GM23338 (cell line): Measurements from ENCODE around the gene TBK1. TPM values are rescaled to one million over a fixed set of nuclear protein-coding genes. Genes with fewer than 3 reads are reported as not detected.
A peak's percentile ranks its signal among the peaks of the same experiment; 100 is the strongest.

Experiments
- ATAC-seq: fragments of 200-7000 bp; cut with Tn5 transposase; 3 replicates; pipeline ENCODE4 v1.9.1; 2020
- DNase-seq: peaks from one replicate; pipeline ENCODE4 v3.0.0-alpha.2; 2015; ENCODE audit warnings: low spot score
- H2AFZ ChIP-seq: fragments of 200-600 bp; sonication (generic); 2 replicates; pipeline ENCODE4 v1.8.0; 2016; ENCODE audit warnings: antibody characterized with exemption, mild to moderate bottlenecking, moderate library complexity
- H3F3A ChIP-seq: fragments of 200-600 bp; sonication (generic); replicated peaks from 2 replicates; pipeline ENCODE4 v1.8.0; 2017; ENCODE audit warnings: antibody characterized with exemption, mixed run types, low read depth
- H3K27ac ChIP-seq: fragments of 200-600 bp; sonication (generic); 2 replicates; pipeline ENCODE4 v1.6.1; 2016; ENCODE audit warnings: low read depth
- H3K27me3 ChIP-seq: fragments of 200-600 bp; sonication (generic); 2 replicates; pipeline ENCODE4 v1.8.0; 2016; ENCODE audit warnings: mild to moderate bottlenecking, mixed run types, moderate library complexity; ENCODE audit not compliant: insufficient read depth
- H3K36me3 ChIP-seq: fragments of 200-600 bp; sonication (generic); 2 replicates; pipeline ENCODE4 v1.8.0; 2016; ENCODE audit warnings: mild to moderate bottlenecking; ENCODE audit not compliant: insufficient read depth
- H3K4me1 ChIP-seq: fragments of 200-600 bp; sonication (generic); 2 replicates; pipeline ENCODE4 v1.8.0; 2016; ENCODE audit warnings: mild to moderate bottlenecking, moderate library complexity; ENCODE audit not compliant: insufficient read depth
- H3K4me2 ChIP-seq: fragments of 200-600 bp; sonication (generic); 2 replicates; pipeline ENCODE4 v1.7.1; 2017; ENCODE audit warnings: mixed run types
- H3K4me3 ChIP-seq: fragments of 200-600 bp; sonication (generic); 2 replicates; pipeline ENCODE4 v1.6.1; 2016; ENCODE audit warnings: mixed run types
- H3K79me2 ChIP-seq: fragments of 200-600 bp; sonication (generic); replicated peaks from 2 replicates; pipeline ENCODE4 v1.8.0; 2017; ENCODE audit warnings: mild to moderate bottlenecking; ENCODE audit not compliant: insufficient read depth
- H3K9me2 ChIP-seq: fragments of 200-600 bp; sonication (generic); 2 replicates; pipeline ENCODE4 v1.8.0; 2017; ENCODE audit not compliant: insufficient read depth
- H4K20me1 ChIP-seq: fragments of 200-600 bp; sonication (generic); replicated peaks from 2 replicates; pipeline ENCODE4 v1.8.0; 2017; ENCODE audit warnings: mild to moderate bottlenecking; ENCODE audit not compliant: insufficient read depth
- H3K27ac Mint-ChIP-seq: 2 replicates; pipeline ENCODE4 v1.8.0; 2020; ENCODE audit warnings: inconsistent platforms, mild to moderate bottlenecking, moderate library complexity, mixed read lengths
- H3K27me3 Mint-ChIP-seq: 3 replicates; pipeline ENCODE4 v1.8.0; 2022; ENCODE audit warnings: low read depth, mild to moderate bottlenecking, moderate library complexity, mixed read lengths, inconsistent platforms; ENCODE audit not compliant: insufficient read depth, poor library complexity
- H3K36me3 Mint-ChIP-seq: 3 replicates; pipeline ENCODE4 v1.8.0; 2021; ENCODE audit warnings: low read depth, mild to moderate bottlenecking, inconsistent platforms, moderate library complexity, mixed read lengths
- H3K4me1 Mint-ChIP-seq: 3 replicates; pipeline ENCODE4 v1.8.0; 2020; ENCODE audit warnings: mild to moderate bottlenecking, inconsistent platforms, mixed read lengths
- H3K4me3 Mint-ChIP-seq: 3 replicates; pipeline ENCODE4 v1.8.0; 2021; ENCODE audit warnings: moderate library complexity, mild to moderate bottlenecking, inconsistent platforms, mixed read lengths
- H3K9me3 Mint-ChIP-seq: 3 replicates; pipeline ENCODE4 v1.8.0; 2020; ENCODE audit warnings: moderate library complexity, mild to moderate bottlenecking, inconsistent platforms, mixed read lengths
- CREB1 ChIP-seq: fragments of 250-450 bp; sonication (Bioruptor Pico); IDR thresholded peaks from 2 replicates; pipeline ENCODE4 v1.5.0; 2020; ENCODE audit warnings: low read depth, mild to moderate bottlenecking, moderate library complexity
- CTCF ChIP-seq, 2 experiments: fragments of 200-600 bp in 1 of 2; sonication (generic) in 1 of 2; conservative IDR thresholded peaks; 2 replicates each; pipeline versions ENCODE4 v1.5.1 to v1.6.1; 2016 to 2017; ENCODE audit warnings: antibody characterized with exemption in 2 of 2, low read depth in 2 of 2, mild to moderate bottlenecking in 2 of 2, moderate library complexity in 1 of 2
- EZH2 ChIP-seq: fragments of 200-600 bp; sonication (generic); IDR thresholded peaks from one replicate; pipeline ENCODE4 v1.8.0; 2017; ENCODE audit warnings: antibody characterized with exemption, mild to moderate bottlenecking, low read depth; ENCODE audit not compliant: unreplicated experiment
- EZH2phosphoT487 ChIP-seq: fragments of 200-600 bp; sonication (generic); IDR thresholded peaks from one replicate; pipeline ENCODE4 v1.8.1; 2018; ENCODE audit warnings: antibody characterized with exemption; ENCODE audit not compliant: unreplicated experiment
- JUNB ChIP-seq: IDR thresholded peaks from one replicate; pipeline ENCODE4 v1.6.1; 2016; ENCODE audit warnings: antibody characterized with exemption; ENCODE audit not compliant: unreplicated experiment
- NANOG ChIP-seq: IDR thresholded peaks from 2 replicates; pipeline ENCODE4 v1.6.1; 2016; ENCODE audit warnings: antibody characterized with exemption, borderline replicate concordance
- POLR2AphosphoS5 ChIP-seq: IDR thresholded peaks from 2 replicates; pipeline ENCODE4 v1.6.1; 2016; ENCODE audit warnings: antibody characterized with exemption, low read depth
- REST ChIP-seq: IDR thresholded peaks from one replicate; pipeline ENCODE4 v1.6.1; 2018; ENCODE audit warnings: antibody characterized with exemption; ENCODE audit not compliant: unreplicated experiment
- STAT1 ChIP-seq: IDR thresholded peaks from one replicate; pipeline ENCODE4 v1.6.1; 2016; ENCODE audit warnings: antibody characterized with exemption; ENCODE audit not compliant: unreplicated experiment
- ZNF114 ChIP-seq: fragments of 250-450 bp; sonication (Bioruptor Pico); IDR thresholded peaks from 2 replicates; pipeline ENCODE4 v1.5.0; 2020; ENCODE audit warnings: mild to moderate bottlenecking, moderate library complexity
- ZNF331 ChIP-seq: fragments of 250-450 bp; sonication (Bioruptor Pico); IDR thresholded peaks from 2 replicates; pipeline ENCODE4 v1.5.0; 2020; ENCODE audit warnings: low read depth, mild to moderate bottlenecking, moderate library complexity
- ZNF462 ChIP-seq: fragments of 250-450 bp; sonication (Bioruptor Pico); IDR thresholded peaks from 2 replicates; pipeline ENCODE4 v1.5.0; 2020; ENCODE audit warnings: mild to moderate bottlenecking, moderate library complexity
- polyA plus RNA-seq: library from polyadenylated mRNA; unstranded; fragments of >200 nt; fragmentation: Nextera tagmentation; extraction: Ambion mirVana; gene quantifications from 2 replicates; pipeline ENCODE4 v1.2.1, GENCODE V29; 2016
- total RNA-seq: library from RNA; depleted of rRNA; stranded (reverse); fragments of >200 nt; shearing (Covaris generic); gene quantifications from 2 replicates; pipeline ENCODE4 v1.2.3, GENCODE V29; 2014
- TF ChIP-seq, protein P1 (sequence below): IDR thresholded peaks from 2 replicates; pipeline ENCODE4 v1.6.1; 2016; ENCODE audit warnings: antibody characterized with exemption

TBK1 gene
- total and polyA plus RNA-seq, 2 experiments from 2014 or later, result 21.7 to 29.9 TPM

DNA sequence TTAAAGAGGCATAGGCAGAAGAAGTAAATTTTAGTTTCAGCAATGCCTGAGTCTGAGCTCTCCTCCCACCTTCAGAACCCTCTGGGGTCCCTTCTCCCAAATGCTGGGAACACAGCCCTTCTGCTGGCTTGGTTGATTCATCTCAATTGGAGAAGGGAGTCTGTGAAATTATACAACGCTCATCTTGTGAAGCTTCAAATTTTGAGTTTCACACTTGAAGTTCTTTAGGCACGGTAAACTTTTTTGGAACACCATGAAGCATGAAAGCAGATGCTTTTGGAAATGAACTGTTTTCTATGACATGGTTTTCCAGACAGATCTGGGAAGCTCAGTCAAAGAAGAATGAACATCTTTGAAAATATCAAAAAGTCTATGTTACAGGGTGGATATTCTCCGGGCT is 69.9 kb downstream of the TBK1 start:
- Mint-ChIP-seq H3K27me3 (peaks cover 8% of the 10 kb centered on the region), H3K4me1 (peaks cover 30% of the 10 kb centered on the region), H3K27ac (peak overlapping the region; percentile 93), H3K9me3 (no peaks in the 10 kb centered on the region), H3K4me3 (no peak overlapping the region), H3K36me3 (no peaks in the 10 kb centered on the region)
- DNase-seq, result no peak
- no peaks in the 10 kb centered on the region for H3K27me3 ChIP-seq
- no peaks in the 10 kb centered on the region for H3F3A ChIP-seq
- no peaks in the 10 kb centered on the region for H3K36me3 ChIP-seq
- H3K79me2 ChIP-seq, result no peaks in the 10 kb centered on the region
- H3K4me2 ChIP-seq, result no peak overlapping the region; the same call in 1 of the 2 replicates
- H3K4me3 ChIP-seq, result no peak overlapping the region
- no peak overlapping the region for H3K27ac ChIP-seq
- peaks cover 20% of the 10 kb centered on the region for H3K4me1 ChIP-seq
- no peak for ATAC-seq
- H4K20me1 ChIP-seq, result no peaks in the 10 kb centered on the region
- TF ChIP-seq EZH2 (no peak), ZNF331 (CRISPR knock-in tag) (no peak), JUNB (no peak), NANOG (no peak), ZNF114 (CRISPR knock-in tag) (no peak), REST (no peak), ZNF462 (CRISPR knock-in tag) (no peak), CTCF (conservative IDR thresholded peaks at IDR 0.05; ENCODE audit: low read depth in 2 of 2) (no peak), STAT1 (no peak), POLR2AphosphoS5 (no peak), EZH2phosphoT487 (no peak), CREB1 (CRISPR knock-in tag) (no peak)
- TF ChIP-seq, protein P1, sequence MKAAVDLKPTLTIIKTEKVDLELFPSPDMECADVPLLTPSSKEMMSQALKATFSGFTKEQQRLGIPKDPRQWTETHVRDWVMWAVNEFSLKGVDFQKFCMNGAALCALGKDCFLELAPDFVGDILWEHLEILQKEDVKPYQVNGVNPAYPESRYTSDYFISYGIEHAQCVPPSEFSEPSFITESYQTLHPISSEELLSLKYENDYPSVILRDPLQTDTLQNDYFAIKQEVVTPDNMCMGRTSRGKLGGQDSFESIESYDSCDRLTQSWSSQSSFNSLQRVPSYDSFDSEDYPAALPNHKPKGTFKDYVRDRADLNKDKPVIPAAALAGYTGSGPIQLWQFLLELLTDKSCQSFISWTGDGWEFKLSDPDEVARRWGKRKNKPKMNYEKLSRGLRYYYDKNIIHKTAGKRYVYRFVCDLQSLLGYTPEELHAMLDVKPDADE, result no peak
- H3K9me2 ChIP-seq, result 0 out of 2 replicates have a peak, but pooled peaks cover 3% of the 10 kb centered on the region
- H2AFZ ChIP-seq, result peak overlapping the region; percentile 48
